Karpas-422 (cell line): ENCODE measurements around the gene LRRC10B. TPM values are rescaled to one million over a fixed set of nuclear protein-coding genes. Genes with fewer than 3 reads are reported as not detected.
A peak's percentile ranks its signal among the peaks of the same experiment; 100 is the strongest.

ENCODE experiments used
- DNase-seq: peaks from one replicate; pipeline ENCODE4 v3.0.0-alpha.2; 2015
- H2AFZ ChIP-seq: fragments of 200-600 bp; sonication (generic); 2 replicates; pipeline ENCODE4 v1.6.1; 2014; ENCODE audit warnings: antibody characterized with exemption, low read length, mixed read lengths
- H3K27ac ChIP-seq: fragments of 200-600 bp; sonication (generic); 2 replicates; pipeline ENCODE4 v1.5.1; 2014; ENCODE audit warnings: mild to moderate bottlenecking, low read length, moderate library complexity
- H3K27me3 ChIP-seq: fragments of 200-600 bp; sonication (generic); 2 replicates; pipeline ENCODE4 v1.6.1; 2014; ENCODE audit warnings: low read length, mixed read lengths
- H3K36me3 ChIP-seq: fragments of 200-600 bp; sonication (generic); 2 replicates; pipeline ENCODE4 v1.6.1; 2014; ENCODE audit warnings: low read length, mixed read lengths; ENCODE audit not compliant: insufficient read depth
- H3K4me1 ChIP-seq: fragments of 200-600 bp; sonication (generic); 2 replicates; pipeline ENCODE4 v1.6.1; 2014; ENCODE audit warnings: mild to moderate bottlenecking, low read length, mixed read lengths
- H3K4me2 ChIP-seq: fragments of 200-600 bp; sonication (generic); 2 replicates; pipeline ENCODE4 v1.6.1; 2014; ENCODE audit warnings: low read length, low read depth, mild to moderate bottlenecking; ENCODE audit not compliant: poor library complexity, severe bottlenecking
- H3K4me3 ChIP-seq: fragments of 200-600 bp; sonication (generic); 2 replicates; pipeline ENCODE4 v1.5.1; 2014; ENCODE audit warnings: mild to moderate bottlenecking, antibody characterized with exemption, low read length, mixed read lengths
- H3K79me2 ChIP-seq: fragments of 200-600 bp; sonication (generic); 2 replicates; pipeline ENCODE4 v1.6.1; 2014; ENCODE audit warnings: mild to moderate bottlenecking, low read length, mixed read lengths
- H3K9ac ChIP-seq: fragments of 200-600 bp; sonication (generic); 2 replicates; pipeline ENCODE4 v1.6.0; 2014; ENCODE audit warnings: low read length
- H3K9me2 ChIP-seq: fragments of 200-600 bp; sonication (generic), shearing (Covaris generic); replicated peaks from 2 replicates; pipeline ENCODE4 v1.6.0; 2014; ENCODE audit warnings: mild to moderate bottlenecking, low read length, moderate library complexity; ENCODE audit not compliant: insufficient read depth
- H3K9me3 ChIP-seq: fragments of 300-700, 200-600 bp; sonication (generic); 2 replicates; pipeline ENCODE4 v1.6.1; 2014; ENCODE audit warnings: low read length, mixed read lengths
- H4K20me1 ChIP-seq: fragments of 200-600 bp; sonication (generic); 2 replicates; pipeline ENCODE4 v1.6.1; 2014; ENCODE audit warnings: mild to moderate bottlenecking, antibody characterized with exemption, low read length, low read depth; ENCODE audit not compliant: insufficient read depth
- total RNA-seq: library from RNA; depleted of rRNA; stranded (reverse); fragments of >200 nt; shearing (Covaris generic); gene quantifications from 2 replicates; pipeline ENCODE4 v1.2.3, GENCODE V29; 2014; ENCODE audit warnings: low replicate concordance

Gene LRRC10B
- total RNA-seq, 1 experiment from 2014 or later, result not detected

GRCh38 chr11:61509043-61510029 lies 787 bp downstream of the LRRC10B start:
- Histone ChIP-seq H3K27ac (no peak overlapping the region), H2AFZ (no peak overlapping the region; the same call in 1 of the 2 replicates), H3K27me3 (no peaks in the 10 kb centered on the region; the same call in 1 of the 2 replicates), H3K4me2 (peak overlapping the region; percentile 67), H3K4me1 (peaks cover 15% of the 10 kb centered on the region), H3K79me2 (no peaks in the 10 kb centered on the region), H3K4me3 (peak overlapping the region; percentile 52; the same call in 1 of the 2 replicates), H3K9ac (peak overlapping the region; percentile 49; the same call in 1 of the 2 replicates), H4K20me1 (no peaks in the 10 kb centered on the region), H3K9me2 (no peaks in the 10 kb centered on the region), H3K36me3 (no peaks in the 10 kb centered on the region), H3K9me3 (no peaks in the 10 kb centered on the region)
- peak; percentile 88 for DNase-seq

- no peak overlapping the region for H2AFZ ChIP-seq
- no peaks in the 10 kb centered on the region for H4K20me1 ChIP-seq
- no peaks in the 10 kb centered on the region; the same call in 1 of the 2 replicates for H3K27me3 ChIP-seq
- H3K9me2 ChIP-seq, result no peaks in the 10 kb centered on the region
- no peak overlapping the region for H3K4me2 ChIP-seq
- no peaks in the 10 kb centered on the region for H3K36me3 ChIP-seq
- no peak overlapping the region for H3K9ac ChIP-seq
- no peak for DNase-seq
- no peaks in the 10 kb centered on the region for H3K9me3 ChIP-seq
- no peaks in the 10 kb centered on the region for H3K79me2 ChIP-seq
- no peak overlapping the region for H3K27ac ChIP-seq
- no peak overlapping the region for H3K4me3 ChIP-seq
- peaks cover 15% of the 10 kb centered on the region for H3K4me1 ChIP-seq
Observed at GRCh38 chr11:61510166-61510919, 1.8 kb downstream of the LRRC10B start.

GRCh38 chr11:61510974-61511373 lies 2.4 kb downstream of the LRRC10B start:
- Histone ChIP-seq H3K9me3 (no peaks in the 10 kb centered on the region), H3K36me3 (no peaks in the 10 kb centered on the region), H3K27me3 (no peaks in the 10 kb centered on the region; the same call in 1 of the 2 replicates), H4K20me1 (no peaks in the 10 kb centered on the region), H2AFZ (no peak overlapping the region), H3K9ac (no peak overlapping the region), H3K79me2 (no peaks in the 10 kb centered on the region), H3K4me1 (peaks cover 15% of the 10 kb centered on the region), H3K4me3 (no peak overlapping the region), H3K4me2 (no peak overlapping the region), H3K9me2 (no peaks in the 10 kb centered on the region), H3K27ac (no peak overlapping the region)
- DNase-seq, result no peak

- Histone ChIP-seq H3K4me1 (peaks cover 15% of the 10 kb centered on the region), H3K9ac (no peak overlapping the region), H3K4me2 (no peak overlapping the region), H4K20me1 (no peaks in the 10 kb centered on the region), H3K79me2 (no peaks in the 10 kb centered on the region), H3K27ac (no peak overlapping the region), H3K36me3 (no peaks in the 10 kb centered on the region), H2AFZ (no peak overlapping the region), H3K9me2 (no peaks in the 10 kb centered on the region), H3K9me3 (no peaks in the 10 kb centered on the region), H3K27me3 (no peaks in the 10 kb centered on the region; the same call in 1 of the 2 replicates), H3K4me3 (no peak overlapping the region)
- no peak for DNase-seq
Observed at GRCh38 chr11:61511383-61511782, 2.8 kb downstream of the LRRC10B start.

- H3K9ac ChIP-seq, result no peak overlapping the region
- H3K4me1 ChIP-seq, result peaks cover 15% of the 10 kb centered on the region
- no peaks in the 10 kb centered on the region for H3K79me2 ChIP-seq
- no peak for DNase-seq
- H3K9me2 ChIP-seq, result no peaks in the 10 kb centered on the region
- H3K9me3 ChIP-seq, result no peaks in the 10 kb centered on the region
- no peak overlapping the region for H3K27ac ChIP-seq
- no peak overlapping the region for H2AFZ ChIP-seq
- H4K20me1 ChIP-seq, result no peaks in the 10 kb centered on the region
- H3K4me2 ChIP-seq, result no peak overlapping the region
- H3K36me3 ChIP-seq, result no peaks in the 10 kb centered on the region
- no peak overlapping the region for H3K4me3 ChIP-seq
- H3K27me3 ChIP-seq, result no peaks in the 10 kb centered on the region; the same call in 1 of the 2 replicates
Observed at GRCh38 chr11:61512435-61512834, 3.9 kb downstream of the LRRC10B start.

GRCh38 chr11:61513143-61513765 lies 4.7 kb downstream of the LRRC10B start:
- H3K4me1 ChIP-seq, result peaks cover 13% of the 10 kb centered on the region
- no peak overlapping the region for H3K4me2 ChIP-seq
- no peak overlapping the region for H2AFZ ChIP-seq
- no peak overlapping the region for H3K4me3 ChIP-seq
- no peaks in the 10 kb centered on the region; the same call in 1 of the 2 replicates for H3K27me3 ChIP-seq
- no peaks in the 10 kb centered on the region for H3K9me2 ChIP-seq
- DNase-seq, result no peak
- no peaks in the 10 kb centered on the region for H4K20me1 ChIP-seq
- H3K9ac ChIP-seq, result no peak overlapping the region
- H3K27ac ChIP-seq, result no peak overlapping the region
- H3K9me3 ChIP-seq, result no peaks in the 10 kb centered on the region
- no peaks in the 10 kb centered on the region for H3K36me3 ChIP-seq
- H3K79me2 ChIP-seq, result no peaks in the 10 kb centered on the region

- H3K4me1 ChIP-seq, result peaks cover 7% of the 10 kb centered on the region
- H3K4me3 ChIP-seq, result no peak overlapping the region
- no peaks in the 10 kb centered on the region for H3K9me3 ChIP-seq
- H3K79me2 ChIP-seq, result no peaks in the 10 kb centered on the region
- no peak overlapping the region for H2AFZ ChIP-seq
- DNase-seq, result no peak
- H3K27ac ChIP-seq, result no peak overlapping the region
- no peaks in the 10 kb centered on the region; the same call in 1 of the 2 replicates for H3K27me3 ChIP-seq
- H4K20me1 ChIP-seq, result no peaks in the 10 kb centered on the region
- no peaks in the 10 kb centered on the region for H3K36me3 ChIP-seq
- H3K4me2 ChIP-seq, result no peak overlapping the region
- no peaks in the 10 kb centered on the region for H3K9me2 ChIP-seq
- no peak overlapping the region for H3K9ac ChIP-seq
Observed at GRCh38 chr11:61514050-61514917, 5.7 kb downstream of the LRRC10B start.
